HepG2 (cell line): ENCODE results near the gene PIANP. TPM values are rescaled to one million over a fixed set of nuclear protein-coding genes. Genes with fewer than 3 reads are reported as not detected.
A peak's percentile ranks its signal among the peaks of the same experiment; 100 is the strongest.

Experiments used
- FIP1L1 ChIP-seq: fragments of 200-400 bp; formaldehyde crosslinking; IDR thresholded peaks from 2 replicates; pipeline ENCODE4 v1.6.1; 2018; ENCODE audit warnings: low read depth, mild to moderate bottlenecking, low read length, moderate library complexity, borderline replicate concordance; ENCODE audit not compliant: insufficient read depth
- HNRNPLL ChIP-seq: fragments of 200-400 bp; formaldehyde crosslinking; IDR thresholded peaks from 2 replicates; pipeline ENCODE4 v1.6.1; 2017; ENCODE audit warnings: mild to moderate bottlenecking, low read depth, low read length; ENCODE audit not compliant: poor library complexity, severe bottlenecking
- IRX3 ChIP-seq: sonication (generic); formaldehyde crosslinking; IDR thresholded peaks from 2 replicates; pipeline ENCODE4 v1.8.1; 2023; ENCODE audit warnings: mild to moderate bottlenecking, low read depth, missing genetic modification reagents, borderline replicate concordance
- MTA1 ChIP-seq: sonication (generic); formaldehyde crosslinking; IDR thresholded peaks from 2 replicates; pipeline ENCODE4 v1.4.0; 2020; ENCODE audit warnings: missing genetic modification reagents, mild to moderate bottlenecking, borderline replicate concordance
- TOPORS ChIP-seq: sonication (generic); formaldehyde crosslinking; IDR thresholded peaks from 2 replicates; pipeline ENCODE4 v1.8.0; 2023; ENCODE audit warnings: mild to moderate bottlenecking, missing genetic modification reagents
- TRIM24 ChIP-seq: sonication (generic); formaldehyde crosslinking; IDR thresholded peaks from 2 replicates; pipeline ENCODE4 v1.8.0; 2022; ENCODE audit warnings: mild to moderate bottlenecking, missing genetic modification reagents
- ZNF225 ChIP-seq: sonication (generic); formaldehyde crosslinking; IDR thresholded peaks from 2 replicates; pipeline ENCODE4 v1.4.0; 2020; ENCODE audit warnings: mild to moderate bottlenecking, missing genetic modification reagents
- ZNF230 ChIP-seq: sonication (generic); formaldehyde crosslinking; IDR thresholded peaks from 2 replicates; pipeline ENCODE4 v1.4.0; 2020; ENCODE audit warnings: mild to moderate bottlenecking, missing genetic modification reagents
- ZNF337 ChIP-seq: sonication (generic); formaldehyde crosslinking; IDR thresholded peaks from 2 replicates; pipeline ENCODE4 v1.5.1; 2020; ENCODE audit warnings: missing genetic modification reagents, low read depth, mild to moderate bottlenecking, borderline replicate concordance
- ZNF614 ChIP-seq: IDR thresholded peaks from 2 replicates; pipeline ENCODE4 v1.6.1; 2018; ENCODE audit warnings: missing biosample characterization, missing genetic modification reagents, inconsistent platforms, borderline replicate concordance
- ZNF788 ChIP-seq: sonication (generic); formaldehyde crosslinking; IDR thresholded peaks from 2 replicates; pipeline ENCODE4 v1.5.0; 2020; ENCODE audit warnings: mild to moderate bottlenecking, missing genetic modification reagents, borderline replicate concordance
- ZSCAN20 ChIP-seq: sonication (generic); formaldehyde crosslinking; IDR thresholded peaks from 2 replicates; pipeline ENCODE4 v1.4.0; 2020; ENCODE audit warnings: missing genetic modification reagents, mild to moderate bottlenecking, borderline replicate concordance
- ZSCAN31 ChIP-seq: sonication (generic); formaldehyde crosslinking; IDR thresholded peaks from 2 replicates; pipeline ENCODE4 v1.5.0; 2020; ENCODE audit warnings: low read depth, mild to moderate bottlenecking, missing genetic modification reagents
- polyA plus RNA-seq, 8 experiments: library from polyadenylated mRNA; depleted of rRNA in 3 of 8; stranded (reverse) in 7 of 8; unstranded in 1 of 8; fragments of >200 nt; fragmentation: Illumina TruSeq in 4 of 8; extraction: Trizol in 4 of 8; gene quantifications; 2 replicates each; pipeline versions ENCODE4 v1.2.1 to v1.2.3, GENCODE V29; 2011 to 2016; ENCODE audit warnings: low read depth in 4 of 8, missing spikeins in 1 of 8, mixed read lengths in 1 of 8; ENCODE audit not compliant: insufficient read depth in 1 of 8
- total RNA-seq, 5 experiments: library from RNA; depleted of rRNA; stranded (reverse); fragments of >200 nt; fragmentation: Illumina TruSeq; extraction: Trizol; gene quantifications; 2 replicates each; pipeline ENCODE4 v1.2.3, GENCODE V29; 2016; ENCODE audit warnings: low read depth in 1 of 5
- TF ChIP-seq, protein P1 (sequence below): sonication (generic); formaldehyde crosslinking; IDR thresholded peaks from 2 replicates; pipeline ENCODE4 v1.4.0; 2020; ENCODE audit warnings: mild to moderate bottlenecking, missing genetic modification reagents, borderline replicate concordance
- TF ChIP-seq, protein P2 (sequence below): sonication (generic); formaldehyde crosslinking; IDR thresholded peaks from 2 replicates; pipeline ENCODE4 v1.4.0; 2020; ENCODE audit warnings: missing genetic modification reagents, mild to moderate bottlenecking, borderline replicate concordance
- TF ChIP-seq, protein P3 (sequence below): sonication (generic); formaldehyde crosslinking; IDR thresholded peaks from 2 replicates; pipeline ENCODE4 v1.8.0; 2022; ENCODE audit warnings: mild to moderate bottlenecking, missing genetic modification reagents; ENCODE audit not compliant: insufficient replicate concordance
- TF ChIP-seq, protein P4 (sequence below): IDR thresholded peaks from 2 replicates; pipeline ENCODE4 v1.6.1; 2016; ENCODE audit warnings: low read depth, borderline replicate concordance

Gene PIANP
- total and polyA plus RNA-seq, 2 of the 13 experiments (the other 11 are each of a cell fraction or from before 2014, with no cell fraction given): not detected

DNA sequence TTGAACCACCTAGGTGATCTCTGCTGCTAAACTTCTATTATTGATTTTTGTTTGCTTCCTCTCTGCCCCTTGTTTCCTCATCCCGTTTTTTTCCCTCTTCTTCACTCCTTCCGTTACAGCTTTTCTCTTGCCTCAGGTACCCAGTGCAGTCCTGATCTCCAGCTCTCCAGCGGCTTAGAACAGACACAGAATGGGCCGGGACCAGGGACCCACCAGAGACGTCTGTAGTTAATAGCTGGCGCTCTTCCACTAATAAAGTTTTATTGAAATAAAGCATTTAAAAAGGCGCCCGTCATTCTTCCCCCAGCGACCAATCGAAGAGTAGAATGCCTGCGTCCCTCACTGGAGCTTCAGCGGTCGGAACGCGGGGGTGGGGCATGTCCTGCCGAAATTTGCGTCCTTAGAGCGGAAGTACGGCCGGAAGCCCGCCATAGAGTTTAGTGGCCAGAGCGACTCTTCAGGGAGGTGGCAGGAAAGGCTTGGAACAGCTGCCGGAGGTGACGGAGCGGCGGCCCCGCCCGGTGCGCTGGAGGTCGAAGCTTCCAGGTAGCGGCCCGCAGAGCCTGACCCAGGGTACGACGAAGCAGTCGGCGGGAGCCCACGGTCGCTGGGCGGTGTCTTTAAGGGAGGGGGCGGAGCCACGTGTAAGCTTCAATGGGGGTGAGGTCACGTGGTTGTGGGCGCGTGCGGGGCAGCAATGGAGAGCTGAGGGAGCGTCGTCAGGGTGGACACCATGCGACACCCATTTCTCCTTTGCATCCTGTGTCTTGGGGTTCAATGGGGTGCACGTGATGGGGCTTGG, 23.2 kb upstream of the PIANP start, which contains the start of gene COPS7A (continued):
- peak; percentile 51; the same call in 1 of the 2 replicates for TF ChIP-seq ZNF225 (CRISPR knock-in tag)
- TF ChIP-seq, protein P1, sequence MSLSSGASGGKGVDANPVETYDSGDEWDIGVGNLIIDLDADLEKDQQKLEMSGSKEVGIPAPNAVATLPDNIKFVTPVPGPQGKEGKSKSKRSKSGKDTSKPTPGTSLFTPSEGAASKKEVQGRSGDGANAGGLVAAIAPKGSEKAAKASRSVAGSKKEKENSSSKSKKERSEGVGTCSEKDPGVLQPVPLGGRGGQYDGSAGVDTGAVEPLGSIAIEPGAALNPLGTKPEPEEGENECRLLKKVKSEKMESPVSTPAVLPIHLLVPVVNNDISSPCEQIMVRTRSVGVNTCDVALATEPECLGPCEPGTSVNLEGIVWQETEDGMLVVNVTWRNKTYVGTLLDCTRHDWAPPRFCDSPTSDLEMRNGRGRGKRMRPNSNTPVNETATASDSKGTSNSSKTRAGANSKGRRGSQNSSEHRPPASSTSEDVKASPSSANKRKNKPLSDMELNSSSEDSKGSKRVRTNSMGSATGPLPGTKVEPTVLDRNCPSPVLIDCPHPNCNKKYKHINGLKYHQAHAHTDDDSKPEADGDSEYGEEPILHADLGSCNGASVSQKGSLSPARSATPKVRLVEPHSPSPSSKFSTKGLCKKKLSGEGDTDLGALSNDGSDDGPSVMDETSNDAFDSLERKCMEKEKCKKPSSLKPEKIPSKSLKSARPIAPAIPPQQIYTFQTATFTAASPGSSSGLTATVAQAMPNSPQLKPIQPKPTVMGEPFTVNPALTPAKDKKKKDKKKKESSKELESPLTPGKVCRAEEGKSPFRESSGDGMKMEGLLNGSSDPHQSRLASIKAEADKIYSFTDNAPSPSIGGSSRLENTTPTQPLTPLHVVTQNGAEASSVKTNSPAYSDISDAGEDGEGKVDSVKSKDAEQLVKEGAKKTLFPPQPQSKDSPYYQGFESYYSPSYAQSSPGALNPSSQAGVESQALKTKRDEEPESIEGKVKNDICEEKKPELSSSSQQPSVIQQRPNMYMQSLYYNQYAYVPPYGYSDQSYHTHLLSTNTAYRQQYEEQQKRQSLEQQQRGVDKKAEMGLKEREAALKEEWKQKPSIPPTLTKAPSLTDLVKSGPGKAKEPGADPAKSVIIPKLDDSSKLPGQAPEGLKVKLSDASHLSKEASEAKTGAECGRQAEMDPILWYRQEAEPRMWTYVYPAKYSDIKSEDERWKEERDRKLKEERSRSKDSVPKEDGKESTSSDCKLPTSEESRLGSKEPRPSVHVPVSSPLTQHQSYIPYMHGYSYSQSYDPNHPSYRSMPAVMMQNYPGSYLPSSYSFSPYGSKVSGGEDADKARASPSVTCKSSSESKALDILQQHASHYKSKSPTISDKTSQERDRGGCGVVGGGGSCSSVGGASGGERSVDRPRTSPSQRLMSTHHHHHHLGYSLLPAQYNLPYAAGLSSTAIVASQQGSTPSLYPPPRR: peak; percentile 50; the same call in 1 of the 2 replicates
- TF ChIP-seq, protein P2, sequence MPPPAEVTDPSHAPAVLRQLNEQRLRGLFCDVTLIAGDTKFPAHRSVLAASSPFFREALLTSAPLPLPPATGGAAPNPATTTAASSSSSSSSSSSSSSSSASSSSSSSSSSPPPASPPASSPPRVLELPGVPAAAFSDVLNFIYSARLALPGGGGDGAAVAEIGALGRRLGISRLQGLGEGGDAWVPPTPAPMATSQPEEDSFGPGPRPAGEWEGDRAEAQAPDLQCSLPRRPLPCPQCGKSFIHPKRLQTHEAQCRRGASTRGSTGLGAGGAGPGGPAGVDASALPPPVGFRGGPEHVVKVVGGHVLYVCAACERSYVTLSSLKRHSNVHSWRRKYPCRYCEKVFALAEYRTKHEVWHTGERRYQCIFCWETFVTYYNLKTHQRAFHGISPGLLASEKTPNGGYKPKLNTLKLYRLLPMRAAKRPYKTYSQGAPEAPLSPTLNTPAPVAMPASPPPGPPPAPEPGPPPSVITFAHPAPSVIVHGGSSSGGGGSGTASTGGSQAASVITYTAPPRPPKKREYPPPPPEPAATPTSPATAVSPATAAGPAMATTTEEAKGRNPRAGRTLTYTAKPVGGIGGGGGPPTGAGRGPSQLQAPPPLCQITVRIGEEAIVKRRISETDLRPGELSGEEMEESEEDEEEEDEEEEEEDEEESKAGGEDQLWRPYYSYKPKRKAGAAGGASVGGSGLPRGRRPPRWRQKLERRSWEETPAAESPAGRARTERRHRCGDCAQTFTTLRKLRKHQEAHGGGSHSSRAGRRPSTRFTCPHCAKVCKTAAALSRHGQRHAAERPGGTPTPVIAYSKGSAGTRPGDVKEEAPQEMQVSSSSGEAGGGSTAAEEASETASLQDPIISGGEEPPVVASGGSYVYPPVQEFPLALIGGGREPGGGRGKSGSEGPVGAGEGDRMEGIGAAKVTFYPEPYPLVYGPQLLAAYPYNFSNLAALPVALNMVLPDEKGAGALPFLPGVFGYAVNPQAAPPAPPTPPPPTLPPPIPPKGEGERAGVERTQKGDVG (CRISPR knock-in tag): peak; percentile 63; the same call in 1 of the 2 replicates
- TF ChIP-seq IRX3: peak; percentile 81; the same call in 1 of the 2 replicates
- no peak for TF ChIP-seq TRIM24 (CRISPR knock-in tag)
- no peak for TF ChIP-seq ZSCAN20
- peak; percentile 83; the same call in 1 of the 2 replicates for TF ChIP-seq ZSCAN31 (CRISPR knock-in tag)
- peak; percentile 89 for TF ChIP-seq TOPORS (CRISPR knock-in tag)
- 0 out of 2 replicates have a peak, but pooled peaks have one; percentile 45 for TF ChIP-seq ZNF230 (CRISPR knock-in tag)
- peak; percentile 69; the same call in 1 of the 2 replicates for TF ChIP-seq ZNF337 (CRISPR knock-in tag)
- peak; percentile 95 for TF ChIP-seq HNRNPLL
- TF ChIP-seq ZNF788 (CRISPR knock-in tag): peak; percentile 97; the same call in 1 of the 2 replicates
- TF ChIP-seq, protein P3, sequence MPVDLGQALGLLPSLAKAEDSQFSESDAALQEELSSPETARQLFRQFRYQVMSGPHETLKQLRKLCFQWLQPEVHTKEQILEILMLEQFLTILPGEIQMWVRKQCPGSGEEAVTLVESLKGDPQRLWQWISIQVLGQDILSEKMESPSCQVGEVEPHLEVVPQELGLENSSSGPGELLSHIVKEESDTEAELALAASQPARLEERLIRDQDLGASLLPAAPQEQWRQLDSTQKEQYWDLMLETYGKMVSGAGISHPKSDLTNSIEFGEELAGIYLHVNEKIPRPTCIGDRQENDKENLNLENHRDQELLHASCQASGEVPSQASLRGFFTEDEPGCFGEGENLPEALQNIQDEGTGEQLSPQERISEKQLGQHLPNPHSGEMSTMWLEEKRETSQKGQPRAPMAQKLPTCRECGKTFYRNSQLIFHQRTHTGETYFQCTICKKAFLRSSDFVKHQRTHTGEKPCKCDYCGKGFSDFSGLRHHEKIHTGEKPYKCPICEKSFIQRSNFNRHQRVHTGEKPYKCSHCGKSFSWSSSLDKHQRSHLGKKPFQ (CRISPR knock-in tag): peak; percentile 93
- TF ChIP-seq ZNF614 (CRISPR knock-in tag): no peak
- peak; percentile 89; the same call in 1 of the 2 replicates for TF ChIP-seq MTA1 (CRISPR knock-in tag)
- TF ChIP-seq, protein P4, sequence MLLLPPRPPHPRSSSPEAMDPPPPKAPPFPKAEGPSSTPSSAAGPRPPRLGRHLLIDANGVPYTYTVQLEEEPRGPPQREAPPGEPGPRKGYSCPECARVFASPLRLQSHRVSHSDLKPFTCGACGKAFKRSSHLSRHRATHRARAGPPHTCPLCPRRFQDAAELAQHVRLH (CRISPR knock-in tag): peak; percentile 76
- peak; percentile 73; the same call in 1 of the 2 replicates for TF ChIP-seq FIP1L1
